Activated T-cell treated with anti-CD3 and anti-CD28 coated beads, Interleukin-2, amount 50 U/mL, for 1 hour (primary cell): Measurements from ENCODE around the gene USP8.
"Not testable (repeated sequence)": the region's sequence is repeated elsewhere in the genome, so short reads cannot be mapped to it uniquely, and the experiment has no call there.

ENCODE experiments used
- DNase-seq: peaks from one replicate; pipeline ENCODE4 v3.0.0-alpha.2; 2020

The USP8 gene

GRCh38 chr15:50452927-50453326 is 28.7 kb downstream of the USP8 start:
- DNase-seq: no peak

GRCh38 chr15:50458348-50459112 is 34.3 kb downstream of the USP8 start:
- DNase-seq: no peak

- DNase-seq: no peak
Measured at GRCh38 chr15:50463423-50464358, 39.5 kb downstream of the USP8 start.

- DNase-seq: no peak
Measured at GRCh38 chr15:50471072-50471471, 46.9 kb downstream of the USP8 start.

GRCh38 chr15:50476143-50476542 is 51.9 kb downstream of the USP8 start:
- DNase-seq: no peak

- DNase-seq: no peak
Measured at GRCh38 chr15:50484781-50485180, 60.6 kb downstream of the USP8 start.

- no peak for DNase-seq
Measured at GRCh38 chr15:50485389-50485788, 61.2 kb downstream of the USP8 start.

GRCh38 chr15:50487287-50487686 is 63.1 kb downstream of the USP8 start:
- no peak for DNase-seq

GRCh38 chr15:50493625-50494024 is 69.4 kb downstream of the USP8 start:
- DNase-seq: no peak

GRCh38 chr15:50494547-50494946 is 70.3 kb downstream of the USP8 start:
- DNase-seq: not testable (repeated sequence)

- DNase-seq: no peak
Measured at GRCh38 chr15:50496692-50497091, 72.5 kb downstream of the USP8 start.

- DNase-seq: no peak
Measured at GRCh38 chr15:50500352-50500751, 76.1 kb downstream of the USP8 start.

- no peak for DNase-seq
Measured at GRCh38 chr15:50501815-50502214, 77.6 kb downstream of the USP8 start.

GRCh38 chr15:50503144-50503543 is 78.9 kb downstream of the USP8 start:
- DNase-seq: no peak

- not testable (repeated sequence) for DNase-seq
Measured at GRCh38 chr15:50505656-50506055, 81.5 kb downstream of the USP8 start.

GRCh38 chr15:50506121-50506520 is 81.9 kb downstream of the USP8 start:
- DNase-seq: no peak

- no peak for DNase-seq
Measured at GRCh38 chr15:50513001-50513400, 88.8 kb downstream of the USP8 start.

- no peak for DNase-seq
Measured at GRCh38 chr15:50519740-50520425, 95.7 kb downstream of the USP8 start.

GRCh38 chr15:50523851-50524251 is 99.6 kb downstream of the USP8 start:
- no peak for DNase-seq

GRCh38 chr15:50531163-50531562 is 107.0 kb downstream of the USP8 start:
- no peak for DNase-seq

- DNase-seq: no peak
Measured at GRCh38 chr15:50531766-50532165, 107.6 kb downstream of the USP8 start.

- DNase-seq: no peak
Measured at GRCh38 chr15:50542887-50543210, 118.6 kb downstream of the USP8 start.

- no peak for DNase-seq
Measured at GRCh38 chr15:50543556-50543955, 119.4 kb downstream of the USP8 start.

- DNase-seq: no peak
Measured at GRCh38 chr15:50544368-50544767, 120.2 kb downstream of the USP8 start.
